Retinal pigment epithelial cell (primary cell): ENCODE measurements around the gene FAM47E.

Source experiments
- DNase-seq: peaks from one replicate; pipeline ENCODE4 v3.0.0-alpha.2; 2010; ENCODE audit warnings: low read depth
- H3K4me3 ChIP-seq: 2 replicates; pipeline ENCODE4 v1.5.1; 2011; ENCODE audit warnings: mild to moderate bottlenecking, low read length, control low read depth, moderate library complexity
- CTCF ChIP-seq: conservative IDR thresholded peaks from 2 replicates; pipeline ENCODE4 v1.5.1; 2011; ENCODE audit warnings: low read depth, low read length, control low read depth, inconsistent platforms

FAM47E gene

GRCh38 chr4:76313547-76313946, 62.0 kb downstream of the FAM47E start:
- no peak for TF ChIP-seq CTCF
- H3K4me3 ChIP-seq, result no peak overlapping the region
- no peak for DNase-seq

GRCh38 chr4:76315267-76315918, 63.9 kb downstream of the FAM47E start:
- no peak for TF ChIP-seq CTCF
- H3K4me3 ChIP-seq, result no peak overlapping the region
- no peak for DNase-seq

GRCh38 chr4:76316131-76316530, 64.6 kb downstream of the FAM47E start:
- TF ChIP-seq CTCF, result no peak
- H3K4me3 ChIP-seq, result no peak overlapping the region
- DNase-seq, result no peak

- no peak for TF ChIP-seq CTCF
- no peak for DNase-seq
- H3K4me3 ChIP-seq, result no peak overlapping the region
Observed at GRCh38 chr4:76322236-76322635, 70.7 kb downstream of the FAM47E start.

GRCh38 chr4:76325072-76325471, 73.6 kb downstream of the FAM47E start:
- no peak overlapping the region for H3K4me3 ChIP-seq
- DNase-seq, result no peak
- no peak for TF ChIP-seq CTCF

GRCh38 chr4:76326515-76326914, 75.0 kb downstream of the FAM47E start:
- H3K4me3 ChIP-seq, result no peak overlapping the region
- TF ChIP-seq CTCF, result no peak
- no peak for DNase-seq
